H1 (cell line): ENCODE results near the gene CAMTA1. TPM values are rescaled to one million over a fixed set of nuclear protein-coding genes. Genes with fewer than 3 reads are reported as not detected.

Experiments
- CTCF ChIA-PET: fragments of 300-600 bp; sonication (Branson Sonifier 250); formaldehyde crosslinking; loops from one replicate; lab custom pipeline; 2021; ENCODE audit not compliant: partially characterized antibody; lab: Charles Lee
- POLR2A ChIA-PET: fragments of 300-600 bp; sonication (Branson Sonifier 250); formaldehyde crosslinking; loops from one replicate; lab custom pipeline; 2021; ENCODE audit warnings: inconsistent platforms; ENCODE audit not compliant: partially characterized antibody; lab: Charles Lee
- DNase-seq, 2 experiments: peaks; one replicate each; pipeline versions ENCODE4 v3.0.0 to v3.0.0-alpha.2; 2010 to 2022; ENCODE audit warnings: low spot score in 2 of 2, low read depth in 1 of 2, mixed read lengths in 1 of 2
- FAIRE-seq: peaks from 2 replicates; lab custom pipeline; 2011; peaks lifted over from hg19 to GRCh38; lab: Jason Lieb, UNC
- H2AFZ ChIP-seq: 2 replicates; pipeline ENCODE4 v1.8.1; 2012; ENCODE audit warnings: low read length, inconsistent platforms
- H2AK5ac ChIP-seq: 2 replicates; pipeline ENCODE4 v1.6.1; 2013; ENCODE audit warnings: low read depth, low read length
- H2BK120ac ChIP-seq: replicated peaks from 2 replicates; pipeline ENCODE3; 2013; ENCODE audit warnings: low read depth, low read length, inconsistent platforms
- H2BK12ac ChIP-seq: 2 replicates; pipeline ENCODE4 v1.6.1; 2013; ENCODE audit warnings: low read depth, low read length
- H2BK15ac ChIP-seq: 2 replicates; pipeline ENCODE4 v1.6.1; 2013; ENCODE audit warnings: low read length
- H2BK20ac ChIP-seq: 2 replicates; pipeline ENCODE4 v1.6.1; 2013; ENCODE audit warnings: low read length
- H2BK5ac ChIP-seq: 2 replicates; pipeline ENCODE4 v1.6.1; 2013; ENCODE audit warnings: low read depth, low read length
- H3K14ac ChIP-seq: 2 replicates; pipeline ENCODE4 v1.6.1; 2013; ENCODE audit warnings: inconsistent platforms; ENCODE audit not compliant: insufficient read length
- H3K18ac ChIP-seq: 2 replicates; pipeline ENCODE4 v1.6.1; 2013; ENCODE audit warnings: low read length; ENCODE audit errors: extremely low read depth
- H3K23ac ChIP-seq: 2 replicates; pipeline ENCODE4 v1.6.1; 2013; ENCODE audit warnings: inconsistent platforms; ENCODE audit not compliant: insufficient read length
- H3K23me2 ChIP-seq: 2 replicates; pipeline ENCODE4 v1.6.1; 2013; ENCODE audit warnings: low read depth, low read length
- H3K27ac ChIP-seq: 2 replicates; pipeline ENCODE4 v1.6.1; 2011; ENCODE audit warnings: low read depth, low read length, inconsistent platforms
- H3K27me3 ChIP-seq, 4 experiments: replicated peaks in 1 of 4; 1 replicate in 1 of 4; 2 replicates in 3 of 4; pipeline versions ENCODE4 v1.6.1 to v1.8.1; 2011 to 2013; ENCODE audit warnings: low read length in 3 of 4, mild to moderate bottlenecking in 3 of 4, inconsistent platforms in 2 of 4, mixed read lengths in 2 of 4, moderate library complexity in 1 of 4; ENCODE audit not compliant: control insufficient read depth in 3 of 4, insufficient read depth in 3 of 4; ENCODE audit errors: extremely low read depth in 1 of 4
- H3K36me3 ChIP-seq, 4 experiments: 2 replicates each; pipeline versions ENCODE4 v1.6.1 to v1.8.1; 2011 to 2013; ENCODE audit warnings: mild to moderate bottlenecking in 4 of 4, low read length in 3 of 4, moderate library complexity in 2 of 4, control low read depth in 1 of 4, inconsistent platforms in 1 of 4; ENCODE audit not compliant: insufficient read depth in 4 of 4, control insufficient read depth in 2 of 4
- H3K4ac ChIP-seq: replicated peaks from 2 replicates; pipeline ENCODE3; 2013; ENCODE audit warnings: low read length, low read depth, mixed read lengths, inconsistent platforms; ENCODE audit not compliant: insufficient read length
- H3K4me1 ChIP-seq, 4 experiments: replicated peaks in 1 of 4; 1 replicate in 1 of 4; 2 replicates in 3 of 4; pipeline versions ENCODE4 v1.6.1 to v1.8.1; 2011 to 2013; ENCODE audit warnings: low read length in 3 of 4, inconsistent platforms in 2 of 4, mixed read lengths in 1 of 4; ENCODE audit not compliant: insufficient read depth in 4 of 4, control insufficient read depth in 3 of 4
- H3K4me2 ChIP-seq, 2 experiments: 2 replicates each; pipeline versions ENCODE4 v1.6.1 to v1.8.1; 2011 to 2013; ENCODE audit warnings: low read depth in 2 of 2, low read length in 2 of 2, control low read depth in 1 of 2, inconsistent platforms in 1 of 2, mild to moderate bottlenecking in 1 of 2; ENCODE audit not compliant: insufficient read depth in 1 of 2
- H3K4me3 ChIP-seq, 4 experiments: fragments of 200-600, 300-600 bp in 1 of 4; sonication (generic), shearing (Covaris generic), sonication (Bioruptor Twin) in 1 of 4; 2 replicates each; pipeline versions ENCODE4 v1.5.1 to v1.8.1; 2011 to 2016; ENCODE audit warnings: low read length in 4 of 4, low read depth in 3 of 4, control low read depth in 2 of 4, inconsistent platforms in 2 of 4, mild to moderate bottlenecking in 2 of 4, mixed read lengths in 1 of 4, moderate library complexity in 1 of 4; ENCODE audit not compliant: insufficient read depth in 2 of 4; ENCODE audit errors: extremely low read depth in 1 of 4
- H3K56ac ChIP-seq: replicated peaks from 2 replicates; pipeline ENCODE3; 2013; ENCODE audit warnings: low read depth, mild to moderate bottlenecking, mixed read lengths, low read length, inconsistent platforms; ENCODE audit not compliant: insufficient read length
- H3K79me1 ChIP-seq: 2 replicates; pipeline ENCODE4 v1.6.1; 2013; ENCODE audit warnings: low read depth, low read length, control low read depth
- H3K79me2 ChIP-seq, 2 experiments: 2 replicates each; pipeline versions ENCODE4 v1.6.1 to v1.8.1; 2012 to 2013; ENCODE audit warnings: low read length in 2 of 2, mild to moderate bottlenecking in 2 of 2, inconsistent platforms in 1 of 2; ENCODE audit not compliant: insufficient read depth in 2 of 2, control insufficient read depth in 1 of 2
- H3K9ac ChIP-seq, 4 experiments: replicated peaks in 1 of 4; 1 replicate in 1 of 4; 2 replicates in 3 of 4; pipeline versions ENCODE4 v1.6.1 to v1.8.1; 2011 to 2013; ENCODE audit warnings: low read depth in 3 of 4, low read length in 3 of 4, control low read depth in 2 of 4, mild to moderate bottlenecking in 2 of 4, moderate library complexity in 2 of 4, inconsistent platforms in 1 of 4; ENCODE audit errors: extremely low read depth in 1 of 4
- H3K9me3 ChIP-seq, 2 experiments: 2 replicates each; pipeline versions ENCODE4 v1.6.1 to v1.8.1; 2012 to 2013; ENCODE audit warnings: mild to moderate bottlenecking in 2 of 2, moderate library complexity in 2 of 2, control low read depth in 1 of 2, inconsistent platforms in 1 of 2, low read depth in 1 of 2, low read length in 1 of 2, mixed read lengths in 1 of 2; ENCODE audit not compliant: insufficient read depth in 2 of 2
- H4K20me1 ChIP-seq, 2 experiments: replicated peaks in 1 of 2; 2 replicates each; pipeline versions ENCODE3 to v1.8.1; 2011 to 2013; ENCODE audit warnings: inconsistent platforms in 2 of 2, low read length in 2 of 2, mild to moderate bottlenecking in 1 of 2; ENCODE audit not compliant: insufficient read depth in 2 of 2, control insufficient read depth in 1 of 2
- H4K5ac ChIP-seq: 2 replicates; pipeline ENCODE4 v1.6.1; 2013; ENCODE audit warnings: low read length, low read depth, mixed read lengths, inconsistent platforms; ENCODE audit not compliant: insufficient read length
- H4K8ac ChIP-seq: 2 replicates; pipeline ENCODE4 v1.8.0; 2013; ENCODE audit warnings: mild to moderate bottlenecking, moderate library complexity, low read length, inconsistent platforms; ENCODE audit not compliant: insufficient read depth; ENCODE audit errors: extremely low read depth
- H4K91ac ChIP-seq: replicated peaks from 2 replicates; pipeline ENCODE3; 2013; ENCODE audit warnings: low read length, mixed read lengths, inconsistent platforms; ENCODE audit not compliant: insufficient read length
- BCL11A ChIP-seq, 2 experiments: IDR thresholded peaks; one replicate each; pipeline ENCODE4 v1.6.1; 2011; ENCODE audit warnings: low read depth in 2 of 2, low read length in 2 of 2, mild to moderate bottlenecking in 2 of 2
- EP300 ChIP-seq, 2 experiments: IDR thresholded peaks; 1 replicate in 1 of 2; 2 replicates in 1 of 2; pipeline ENCODE4 v1.6.1; 2011 to 2012; ENCODE audit warnings: low read depth in 2 of 2, low read length in 2 of 2, mild to moderate bottlenecking in 2 of 2, borderline replicate concordance in 1 of 2, inconsistent platforms in 1 of 2, moderate library complexity in 1 of 2
- FOSL1 ChIP-seq: IDR thresholded peaks from 2 replicates; pipeline ENCODE4 v1.6.1; 2011; ENCODE audit warnings: mild to moderate bottlenecking, low read depth, low read length, moderate library complexity; ENCODE audit not compliant: insufficient read depth
- HDAC6 ChIP-seq: IDR thresholded peaks from one replicate; pipeline ENCODE4 v1.7.1; 2012; ENCODE audit warnings: low read depth, mild to moderate bottlenecking, inconsistent platforms, low read length, moderate library complexity
- JUN ChIP-seq: IDR thresholded peaks from 2 replicates; pipeline ENCODE4 v1.6.1; 2011; ENCODE audit warnings: low read depth, mild to moderate bottlenecking, improper control_type of control experiment, low read length
- POU5F1 ChIP-seq: IDR thresholded peaks from 2 replicates; pipeline ENCODE4 v1.6.1; 2011; ENCODE audit warnings: low read depth, mild to moderate bottlenecking, low read length, moderate library complexity
- RNF2 ChIP-seq: fragments of 200-900, 300-1000 bp; sonication (generic); IDR thresholded peaks from 2 replicates; pipeline ENCODE4 v1.7.1; 2016; ENCODE audit warnings: borderline replicate concordance, low read depth, mild to moderate bottlenecking, antibody characterized with exemption, low read length; ENCODE audit not compliant: poor library complexity, severe bottlenecking; ENCODE audit errors: missing control alignments
- SIN3A ChIP-seq, 2 experiments: IDR thresholded peaks in 1 of 2; conservative IDR thresholded peaks in 1 of 2; 2 replicates each; pipeline ENCODE4 v1.6.1; 2011 to 2012; ENCODE audit warnings: low read length in 2 of 2, improper control_type of control experiment in 1 of 2, low read depth in 1 of 2, mild to moderate bottlenecking in 1 of 2
- SP2 ChIP-seq: IDR thresholded peaks from 2 replicates; pipeline ENCODE4 v1.6.1; 2012; ENCODE audit warnings: mild to moderate bottlenecking, low read length, inconsistent platforms
- TAF7 ChIP-seq: optimal IDR thresholded peaks from 2 replicates; pipeline ENCODE3; 2011; ENCODE audit warnings: low read depth, mild to moderate bottlenecking, inconsistent platforms, low read length, moderate library complexity, borderline replicate concordance
- WGBS, 2 experiments: shearing (Covaris generic) in 1 of 2; methylation state at CpG; one replicate each; pipeline versions ENCODE4 v1.1.6 to v1.1.7; 2013 to 2015; ENCODE audit warnings: low lambda C conversion rate in 2 of 2, mixed read lengths in 2 of 2, inconsistent platforms in 1 of 2, low coverage in 1 of 2, missing lambda C conversion rate in 1 of 2; ENCODE audit not compliant: insufficient replicate concordance in 2 of 2, insufficient coverage in 1 of 2, insufficient read length in 1 of 2; ENCODE audit errors: extremely low coverage in 1 of 2, missing lambda C conversion rate in 1 of 2; 5-methylcytosine and 5-hydroxymethylcytosine counted together
- polyA plus RNA-seq, 7 experiments: library from polyadenylated mRNA; depleted of rRNA in 3 of 7; stranded (reverse) in 5 of 7; unstranded in 2 of 7; fragments of >200 nt in 5 of 7; fragments of 200-250 nt in 2 of 7; gene quantifications; 1 replicate in 5 of 7; 2 replicates in 1 of 7; 4 replicates in 1 of 7; pipeline versions ENCODE4 v1.2.1 to v1.2.3, GENCODE V29; 2011 to 2013; ENCODE audit warnings: missing spikeins in 2 of 7, mixed read lengths in 2 of 7
- total RNA-seq: library from RNA; stranded (reverse); fragmentation: NEBNext Ultra II Directional; extraction: Animal tissue kit (Norgen Biotek cat#: 25700); gene quantifications from 2 replicates; pipeline ENCODE4 v1.2.1, GENCODE V29; 2021
- TF ChIP-seq, protein P1 (sequence below): IDR thresholded peaks from 2 replicates; pipeline ENCODE4 v1.6.1; 2012; ENCODE audit warnings: inconsistent platforms
- TF ChIP-seq, protein P2 (sequence below): IDR thresholded peaks from 2 replicates; pipeline ENCODE4 v1.6.1; 2011; ENCODE audit warnings: low read depth, mild to moderate bottlenecking, low read length; ENCODE audit not compliant: insufficient read depth

Gene CAMTA1
- total and polyA plus RNA-seq, 2 of the 8 experiments (the other 6 are each of a cell fraction or from before 2014, with no cell fraction given) = 65.0 to 119 TPM

GRCh38 chr1:6801966-6802365 is 16.7 kb downstream of the CAMTA1 start:
- Histone ChIP-seq H3K56ac (no peak overlapping the region), H3K9ac (no peak overlapping the region), H2BK12ac (no peak overlapping the region), H4K5ac (no peak overlapping the region), H3K14ac (no peak overlapping the region), H3K4me1 (peaks cover 0 to 3% (median 1%) of the 10 kb centered on the region in 4 experiments; a peak in 3 of 7 replicates), H4K8ac (no peak overlapping the region), H3K27ac (no peak overlapping the region), H3K27me3 (no peaks in the 10 kb centered on the region), H4K20me1 (peaks cover 15 to 22% of the 10 kb centered on the region in 2 experiments), H3K23me2 (no peaks in the 10 kb centered on the region), H3K9me3 (no peaks in the 10 kb centered on the region), H3K79me1 (peaks cover 5% of the 10 kb centered on the region; the same call in 1 of the 2 replicates), H3K18ac (no peak overlapping the region), H2BK5ac (no peak overlapping the region), H2AK5ac (no peak overlapping the region), H2BK15ac (no peak overlapping the region), H3K4me3 (no peak overlapping the region), H3K23ac (no peak overlapping the region), H3K4me2 (no peak overlapping the region), H2AFZ (no peak overlapping the region), H3K4ac (no peak overlapping the region), H2BK20ac (no peak overlapping the region), H4K91ac (no peak overlapping the region), H2BK120ac (no peak overlapping the region), H3K36me3 (no peaks in the 10 kb centered on the region), H3K79me2 (peaks cover 13 to 95% of the 10 kb centered on the region in 2 experiments)
- CTCF ChIA-PET = interaction anchor here (0.6 to 2.3 kb wide), 7 partner anchors 11 to 268 kb away, joined by 3 to 8 read pairs (median 3); no protein-coding TSS in a partner anchor
- no peak for DNase-seq
- TF ChIP-seq SP2 (no peak), POU5F1 (no peak), HDAC6 (no peak), TAF7 (no peak), BCL11A (IDR thresholded peaks at IDR 0.05; ENCODE audit: low read depth in 2 of 2, low read length in 2 of 2) (no peak), FOSL1 (no peak), SIN3A (conservative IDR thresholded peaks at IDR 0.05 in 1 of 2, IDR thresholded peaks at IDR 0.05 in 1 of 2; ENCODE audit: low read depth in 1 of 2, low read length in 2 of 2) (no peak), JUN (no peak), EP300 (IDR thresholded peaks at IDR 0.05; ENCODE audit: borderline replicate concordance in 1 of 2, low read depth in 2 of 2, low read length in 2 of 2) (no peak), RNF2 (no peak)
- TF ChIP-seq, protein P1, sequence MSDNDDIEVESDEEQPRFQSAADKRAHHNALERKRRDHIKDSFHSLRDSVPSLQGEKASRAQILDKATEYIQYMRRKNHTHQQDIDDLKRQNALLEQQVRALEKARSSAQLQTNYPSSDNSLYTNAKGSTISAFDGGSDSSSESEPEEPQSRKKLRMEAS = no peak
- TF ChIP-seq, protein P2, sequence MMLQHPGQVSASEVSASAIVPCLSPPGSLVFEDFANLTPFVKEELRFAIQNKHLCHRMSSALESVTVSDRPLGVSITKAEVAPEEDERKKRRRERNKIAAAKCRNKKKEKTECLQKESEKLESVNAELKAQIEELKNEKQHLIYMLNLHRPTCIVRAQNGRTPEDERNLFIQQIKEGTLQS = no peak
- no peak for FAIRE-seq
- POLR2A ChIA-PET = interaction anchor here (0.9 to 1.4 kb wide), 3 partner anchors 9 to 46 kb away, joined by 3 to 4 read pairs (median 3); no protein-coding TSS in a partner anchor
- WGBS, 2 experiments = 96% methylated on average over 3 of the region's 3 CpGs; no CpG with 5 or more reads in 1 of the 2 experiments
